ENCODE data around the gene DDX24.

DNA sequence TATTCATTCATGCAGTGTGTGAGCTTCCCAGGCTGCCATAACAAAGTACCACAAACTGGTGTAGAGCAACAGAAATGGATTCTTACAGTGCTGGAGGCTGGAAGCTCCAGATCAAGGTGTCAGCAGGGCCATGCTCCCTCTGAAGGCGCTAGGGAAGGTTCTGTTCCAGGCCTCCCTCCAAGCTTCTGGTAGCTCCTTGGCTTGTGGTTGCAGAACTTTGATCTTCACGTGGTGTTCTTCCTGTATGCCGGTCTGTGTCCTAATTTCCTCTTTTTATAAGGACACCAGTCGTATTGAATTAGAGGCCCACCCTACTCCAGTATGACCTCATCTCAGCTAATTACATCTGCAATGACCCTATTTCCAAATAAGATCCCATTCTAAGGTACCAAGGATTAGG lies 51.7 kb downstream of the DDX24 start:
- TF ChIP-seq, protein P1, sequence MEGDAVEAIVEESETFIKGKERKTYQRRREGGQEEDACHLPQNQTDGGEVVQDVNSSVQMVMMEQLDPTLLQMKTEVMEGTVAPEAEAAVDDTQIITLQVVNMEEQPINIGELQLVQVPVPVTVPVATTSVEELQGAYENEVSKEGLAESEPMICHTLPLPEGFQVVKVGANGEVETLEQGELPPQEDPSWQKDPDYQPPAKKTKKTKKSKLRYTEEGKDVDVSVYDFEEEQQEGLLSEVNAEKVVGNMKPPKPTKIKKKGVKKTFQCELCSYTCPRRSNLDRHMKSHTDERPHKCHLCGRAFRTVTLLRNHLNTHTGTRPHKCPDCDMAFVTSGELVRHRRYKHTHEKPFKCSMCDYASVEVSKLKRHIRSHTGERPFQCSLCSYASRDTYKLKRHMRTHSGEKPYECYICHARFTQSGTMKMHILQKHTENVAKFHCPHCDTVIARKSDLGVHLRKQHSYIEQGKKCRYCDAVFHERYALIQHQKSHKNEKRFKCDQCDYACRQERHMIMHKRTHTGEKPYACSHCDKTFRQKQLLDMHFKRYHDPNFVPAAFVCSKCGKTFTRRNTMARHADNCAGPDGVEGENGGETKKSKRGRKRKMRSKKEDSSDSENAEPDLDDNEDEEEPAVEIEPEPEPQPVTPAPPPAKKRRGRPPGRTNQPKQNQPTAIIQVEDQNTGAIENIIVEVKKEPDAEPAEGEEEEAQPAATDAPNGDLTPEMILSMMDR (IDR thresholded peaks at IDR 0.05): no peak
- no peak for TF ChIP-seq POLR2A (IDR thresholded peaks at IDR 0.05)
